HepG2 (cell line): ENCODE measurements around the gene ASGR1. TPM values are rescaled to one million over a fixed set of nuclear protein-coding genes. Genes with fewer than 3 reads are reported as not detected.

Experiments
- ATAC-seq: fragments of 200-7000 bp; cut with Tn5 transposase; 3 replicates; pipeline ENCODE4 v1.9.1; 2020; ENCODE audit warnings: mild to moderate bottlenecking, moderate library complexity
- BruUV-seq: library from RNA; stranded (reverse); fragments of 400-500 nt; replicated peaks from 2 replicates; lab custom pipeline; 2021; lab: Mats Ljungman, UMichigan
- CTCF ChIA-PET: fragments of 300-600 bp; formaldehyde crosslinking; extraction: SDS; loops from one replicate; lab custom pipeline; 2021; ENCODE audit warnings: low total read pairs, inconsistent platforms, low intra/inter-chr PET ratio; lab: Yijun Ruan, JAX
- POLR2A ChIA-PET: fragments of 350-600 bp; sonication (Branson Sonifier 250); formaldehyde crosslinking; loops from one replicate; lab custom pipeline; 2020; ENCODE audit warnings: antibody characterized with exemption, inconsistent platforms; lab: Yijun Ruan, JAX
- DNase-seq: peaks from one replicate; pipeline ENCODE4 v3.0.0-alpha.2; 2015; ENCODE audit warnings: low spot score
- FAIRE-seq: peaks from 3 replicates; lab custom pipeline; 2011; peaks lifted over from hg19 to GRCh38; lab: Jason Lieb, UNC
- H2AFZ ChIP-seq: one replicate; pipeline ENCODE4 v1.6.1; 2011; ENCODE audit warnings: low read length, inconsistent platforms
- H3K27ac ChIP-seq: fragments of 300-600 bp; 3 replicates; pipeline ENCODE4 v1.8.0; 2011; ENCODE audit warnings: mixed run types, mild to moderate bottlenecking, mixed read lengths, low read length, inconsistent platforms; ENCODE audit not compliant: insufficient read depth; ENCODE audit errors: extremely low read length
- H3K27me3 ChIP-seq, 2 experiments: fragments of 200-600 bp in 1 of 2; 2 replicates in 1 of 2; 3 replicates in 1 of 2; pipeline versions ENCODE4 v1.6.0 to v1.8.0; 2011; ENCODE audit warnings: low read length in 2 of 2, mild to moderate bottlenecking in 2 of 2, moderate library complexity in 2 of 2, inconsistent platforms in 1 of 2; ENCODE audit not compliant: insufficient read depth in 2 of 2, control insufficient read depth in 1 of 2
- H3K36me3 ChIP-seq, 2 experiments: fragments of 200-600 bp in 1 of 2; replicated peaks in 1 of 2; 2 replicates in 1 of 2; 3 replicates in 1 of 2; pipeline versions ENCODE4 v1.5.1 to v1.8.0; 2011; ENCODE audit warnings: low read length in 2 of 2, inconsistent platforms in 1 of 2; ENCODE audit not compliant: insufficient read depth in 2 of 2, control insufficient read depth in 1 of 2
- H3K4me1 ChIP-seq: 2 replicates; pipeline ENCODE4 v1.5.1; 2012; ENCODE audit warnings: low read length, inconsistent platforms; ENCODE audit not compliant: insufficient read depth
- H3K4me2 ChIP-seq: 2 replicates; pipeline ENCODE4 v1.6.0; 2011; ENCODE audit warnings: low read depth, low read length, inconsistent platforms
- H3K4me3 ChIP-seq, 3 experiments: fragments of 200-600 bp in 1 of 3; sonication (generic), shearing (Covaris generic) in 1 of 3; replicated peaks in 1 of 3; 2 replicates each; pipeline ENCODE4 v1.5.1; 2011 to 2016; ENCODE audit warnings: low read length in 3 of 3, inconsistent platforms in 2 of 3, low read depth in 2 of 3, mild to moderate bottlenecking in 2 of 3, control low read depth in 1 of 3, mixed read lengths in 1 of 3; ENCODE audit not compliant: insufficient read depth in 1 of 3
- H3K79me2 ChIP-seq: one replicate; pipeline ENCODE4 v1.6.1; 2011; ENCODE audit warnings: low read length, inconsistent platforms; ENCODE audit not compliant: insufficient read depth
- H3K9ac ChIP-seq: 2 replicates; pipeline ENCODE4 v1.6.0; 2011; ENCODE audit warnings: mild to moderate bottlenecking, low read depth, low read length, inconsistent platforms; ENCODE audit not compliant: insufficient read depth
- H3K9me3 ChIP-seq: 2 replicates; pipeline ENCODE4 v1.5.1; 2012; ENCODE audit warnings: mild to moderate bottlenecking, low read length
- H4K20me1 ChIP-seq: 2 replicates; pipeline ENCODE4 v1.6.0; 2011; ENCODE audit warnings: inconsistent platforms, mild to moderate bottlenecking, low read length, moderate library complexity; ENCODE audit not compliant: insufficient read depth
- AKAP8 ChIP-seq: sonication (generic); formaldehyde crosslinking; IDR thresholded peaks from 2 replicates; pipeline ENCODE4 v1.5.1; 2020; ENCODE audit warnings: mild to moderate bottlenecking, missing genetic modification reagents
- CBFB ChIP-seq: sonication (generic); formaldehyde crosslinking; IDR thresholded peaks from 2 replicates; pipeline ENCODE4 v1.4.0; 2020; ENCODE audit warnings: missing genetic modification reagents
- JUND ChIP-seq: sonication (generic); formaldehyde crosslinking; IDR thresholded peaks from 2 replicates; pipeline ENCODE4 v1.8.0; 2022; ENCODE audit warnings: mild to moderate bottlenecking, missing genetic modification reagents
- KLF12 ChIP-seq: sonication (generic); formaldehyde crosslinking; IDR thresholded peaks from 2 replicates; pipeline ENCODE4 v1.4.0; 2020; ENCODE audit warnings: missing genetic modification reagents, borderline replicate concordance
- SETDB1 ChIP-seq: sonication (generic); formaldehyde crosslinking; IDR thresholded peaks from 2 replicates; pipeline ENCODE4 v1.5.1; 2020; ENCODE audit warnings: missing genetic modification reagents, mild to moderate bottlenecking, borderline replicate concordance
- TBP ChIP-seq: sonication (generic); formaldehyde crosslinking; IDR thresholded peaks from 2 replicates; pipeline ENCODE4 v1.5.0; 2020; ENCODE audit warnings: missing genetic modification reagents
- ZNF33A ChIP-seq: sonication (generic); formaldehyde crosslinking; IDR thresholded peaks from 2 replicates; pipeline ENCODE4 v1.5.1; 2020; ENCODE audit warnings: missing genetic modification reagents, mild to moderate bottlenecking, moderate library complexity, borderline replicate concordance
- ZNF616 ChIP-seq: sonication (generic); formaldehyde crosslinking; IDR thresholded peaks from 2 replicates; pipeline ENCODE4 v1.5.0; 2020; ENCODE audit warnings: low read depth, mild to moderate bottlenecking, missing genetic modification reagents
- ZNF790 ChIP-seq: sonication (generic); formaldehyde crosslinking; IDR thresholded peaks from 2 replicates; pipeline ENCODE4 v1.8.0; 2022; ENCODE audit warnings: missing genetic modification reagents, mild to moderate bottlenecking, borderline replicate concordance
- ZNF839 ChIP-seq: sonication (generic); formaldehyde crosslinking; IDR thresholded peaks from 2 replicates; pipeline ENCODE4 v1.4.0; 2020; ENCODE audit warnings: missing genetic modification reagents, mild to moderate bottlenecking, borderline replicate concordance
- WGBS: methylation state at CpG from one replicate; pipeline ENCODE4 v1.1.6; 2017; ENCODE audit warnings: low lambda C conversion rate; 5-methylcytosine and 5-hydroxymethylcytosine counted together
- in situ Hi-C: cut with HindIII; loops from 2 replicates; pipeline ENCODE4 v1.10.0; 2017; ENCODE audit warnings: low pct_unique_long_range_greater_than_20kb; ENCODE audit not compliant: extremely low pct_ligation_motif_present
- intact Hi-C: fragments of 100-400 bp; cut with micrococcal nuclease; formaldehyde crosslinking; loops from one replicate; pipeline ENCODE4 v1.10.0; 2022; ENCODE audit not compliant: unreplicated experiment
- polyA plus RNA-seq, 8 experiments: library from polyadenylated mRNA; depleted of rRNA in 3 of 8; stranded (reverse) in 7 of 8; unstranded in 1 of 8; fragments of >200 nt; fragmentation: Illumina TruSeq in 4 of 8; extraction: Trizol in 4 of 8; gene quantifications; 2 replicates each; pipeline versions ENCODE4 v1.2.1 to v1.2.3, GENCODE V29; 2011 to 2016; ENCODE audit warnings: low read depth in 4 of 8, missing spikeins in 1 of 8, mixed read lengths in 1 of 8; ENCODE audit not compliant: insufficient read depth in 1 of 8
- total RNA-seq, 5 experiments: library from RNA; depleted of rRNA; stranded (reverse); fragments of >200 nt; fragmentation: Illumina TruSeq; extraction: Trizol; gene quantifications; 2 replicates each; pipeline ENCODE4 v1.2.3, GENCODE V29; 2016; ENCODE audit warnings: low read depth in 1 of 5
- TF ChIP-seq, protein P1 (sequence below): sonication (generic); formaldehyde crosslinking; IDR thresholded peaks from 2 replicates; pipeline ENCODE4 v1.8.0; 2022; ENCODE audit warnings: mild to moderate bottlenecking, missing genetic modification reagents, borderline replicate concordance
- TF ChIP-seq, protein P2 (sequence below): sonication (generic); formaldehyde crosslinking; conservative IDR thresholded peaks from 2 replicates; pipeline ENCODE4 v1.4.0; 2020; ENCODE audit warnings: mild to moderate bottlenecking, missing genetic modification reagents, moderate library complexity
- TF ChIP-seq, protein P3 (sequence below): sonication (generic); formaldehyde crosslinking; IDR thresholded peaks from 2 replicates; pipeline ENCODE4 v1.4.0; 2020; ENCODE audit warnings: low read depth, mild to moderate bottlenecking, missing genetic modification reagents
- TF ChIP-seq, protein P4 (sequence below): sonication (generic); formaldehyde crosslinking; IDR thresholded peaks from 2 replicates; pipeline ENCODE4 v1.5.0; 2020; ENCODE audit warnings: mild to moderate bottlenecking, missing genetic modification reagents
- TF ChIP-seq, protein P5 (sequence below): IDR thresholded peaks from 2 replicates; pipeline ENCODE4 v1.6.1; 2016; ENCODE audit warnings: missing biosample characterization, missing genetic modification reagents, low read depth

The ASGR1 gene
- total and polyA plus RNA-seq, 2 of the 13 experiments (the other 11 are each of a cell fraction or from before 2014, with no cell fraction given) = 353 to 796 TPM

DNA sequence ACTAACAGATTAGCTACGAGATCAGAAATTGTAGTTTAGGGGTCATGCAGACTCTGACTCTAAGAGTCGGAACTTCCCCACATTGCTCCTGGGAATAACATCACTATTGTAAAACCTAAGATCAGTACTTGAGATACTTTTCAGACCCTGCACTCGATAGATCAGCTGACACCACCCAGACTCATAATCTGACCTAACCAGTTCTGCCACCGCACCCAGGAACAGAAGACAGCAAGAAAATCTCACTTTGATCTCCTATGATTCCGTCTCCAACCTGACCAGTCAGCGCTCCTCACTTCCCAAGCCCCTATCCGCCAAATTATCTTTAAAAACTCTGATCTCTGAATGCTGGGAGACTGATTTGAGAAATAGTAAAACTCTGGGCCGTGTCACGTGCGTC, 37.3 kb downstream of the ASGR1 start:
- Histone ChIP-seq H3K4me1 (peaks cover 40% of the 10 kb centered on the region), H3K4me3 (no peak overlapping the region), H3K27ac (no peak overlapping the region), H3K9me3 (no peaks in the 10 kb centered on the region), H2AFZ (no peak overlapping the region), H3K27me3 (no peaks in the 10 kb centered on the region; a peak in 1 of 5 replicates), H3K79me2 (no peaks in the 10 kb centered on the region), H3K36me3 (no peaks in the 10 kb centered on the region), H3K9ac (no peak overlapping the region), H4K20me1 (no peaks in the 10 kb centered on the region), H3K4me2 (no peak overlapping the region)
- TF ChIP-seq, protein P1, sequence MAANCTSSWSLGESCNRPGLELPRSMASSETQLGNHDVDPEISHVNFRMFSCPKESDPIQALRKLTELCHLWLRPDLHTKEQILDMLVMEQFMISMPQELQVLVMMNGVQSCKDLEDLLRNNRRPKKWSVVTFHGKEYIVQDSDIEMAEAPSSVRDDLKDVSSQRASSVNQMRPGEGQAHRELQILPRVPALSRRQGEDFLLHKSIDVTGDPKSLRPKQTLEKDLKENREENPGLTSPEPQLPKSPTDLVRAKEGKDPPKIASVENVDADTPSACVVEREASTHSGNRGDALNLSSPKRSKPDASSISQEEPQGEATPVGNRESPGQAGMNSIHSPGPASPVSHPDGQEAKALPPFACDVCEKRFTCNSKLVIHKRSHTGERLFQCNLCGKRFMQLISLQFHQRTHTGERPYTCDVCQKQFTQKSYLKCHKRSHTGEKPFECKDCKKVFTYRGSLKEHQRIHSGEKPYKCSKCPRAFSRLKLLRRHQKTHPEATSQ (CRISPR knock-in tag) = no peak
- TF ChIP-seq JUND (CRISPR knock-in tag) (no peak), TBP (no peak), ZNF33A (no peak), SETDB1 (CRISPR knock-in tag) (no peak), ZNF839 (no peak), KLF12 (CRISPR knock-in tag) (no peak), ZNF616 (CRISPR knock-in tag) (no peak), CBFB (CRISPR knock-in tag) (no peak), ZNF790 (CRISPR knock-in tag) (no peak), AKAP8 (CRISPR knock-in tag) (no peak)
- TF ChIP-seq, protein P2, sequence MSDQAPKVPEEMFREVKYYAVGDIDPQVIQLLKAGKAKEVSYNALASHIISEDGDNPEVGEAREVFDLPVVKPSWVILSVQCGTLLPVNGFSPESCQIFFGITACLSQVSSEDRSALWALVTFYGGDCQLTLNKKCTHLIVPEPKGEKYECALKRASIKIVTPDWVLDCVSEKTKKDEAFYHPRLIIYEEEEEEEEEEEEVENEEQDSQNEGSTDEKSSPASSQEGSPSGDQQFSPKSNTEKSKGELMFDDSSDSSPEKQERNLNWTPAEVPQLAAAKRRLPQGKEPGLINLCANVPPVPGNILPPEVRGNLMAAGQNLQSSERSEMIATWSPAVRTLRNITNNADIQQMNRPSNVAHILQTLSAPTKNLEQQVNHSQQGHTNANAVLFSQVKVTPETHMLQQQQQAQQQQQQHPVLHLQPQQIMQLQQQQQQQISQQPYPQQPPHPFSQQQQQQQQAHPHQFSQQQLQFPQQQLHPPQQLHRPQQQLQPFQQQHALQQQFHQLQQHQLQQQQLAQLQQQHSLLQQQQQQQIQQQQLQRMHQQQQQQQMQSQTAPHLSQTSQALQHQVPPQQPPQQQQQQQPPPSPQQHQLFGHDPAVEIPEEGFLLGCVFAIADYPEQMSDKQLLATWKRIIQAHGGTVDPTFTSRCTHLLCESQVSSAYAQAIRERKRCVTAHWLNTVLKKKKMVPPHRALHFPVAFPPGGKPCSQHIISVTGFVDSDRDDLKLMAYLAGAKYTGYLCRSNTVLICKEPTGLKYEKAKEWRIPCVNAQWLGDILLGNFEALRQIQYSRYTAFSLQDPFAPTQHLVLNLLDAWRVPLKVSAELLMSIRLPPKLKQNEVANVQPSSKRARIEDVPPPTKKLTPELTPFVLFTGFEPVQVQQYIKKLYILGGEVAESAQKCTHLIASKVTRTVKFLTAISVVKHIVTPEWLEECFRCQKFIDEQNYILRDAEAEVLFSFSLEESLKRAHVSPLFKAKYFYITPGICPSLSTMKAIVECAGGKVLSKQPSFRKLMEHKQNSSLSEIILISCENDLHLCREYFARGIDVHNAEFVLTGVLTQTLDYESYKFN (CRISPR knock-in tag) = no peak
- TF ChIP-seq, protein P3, sequence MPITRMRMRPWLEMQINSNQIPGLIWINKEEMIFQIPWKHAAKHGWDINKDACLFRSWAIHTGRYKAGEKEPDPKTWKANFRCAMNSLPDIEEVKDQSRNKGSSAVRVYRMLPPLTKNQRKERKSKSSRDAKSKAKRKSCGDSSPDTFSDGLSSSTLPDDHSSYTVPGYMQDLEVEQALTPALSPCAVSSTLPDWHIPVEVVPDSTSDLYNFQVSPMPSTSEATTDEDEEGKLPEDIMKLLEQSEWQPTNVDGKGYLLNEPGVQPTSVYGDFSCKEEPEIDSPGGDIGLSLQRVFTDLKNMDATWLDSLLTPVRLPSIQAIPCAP (CRISPR knock-in tag) = no peak
- TF ChIP-seq, protein P4, sequence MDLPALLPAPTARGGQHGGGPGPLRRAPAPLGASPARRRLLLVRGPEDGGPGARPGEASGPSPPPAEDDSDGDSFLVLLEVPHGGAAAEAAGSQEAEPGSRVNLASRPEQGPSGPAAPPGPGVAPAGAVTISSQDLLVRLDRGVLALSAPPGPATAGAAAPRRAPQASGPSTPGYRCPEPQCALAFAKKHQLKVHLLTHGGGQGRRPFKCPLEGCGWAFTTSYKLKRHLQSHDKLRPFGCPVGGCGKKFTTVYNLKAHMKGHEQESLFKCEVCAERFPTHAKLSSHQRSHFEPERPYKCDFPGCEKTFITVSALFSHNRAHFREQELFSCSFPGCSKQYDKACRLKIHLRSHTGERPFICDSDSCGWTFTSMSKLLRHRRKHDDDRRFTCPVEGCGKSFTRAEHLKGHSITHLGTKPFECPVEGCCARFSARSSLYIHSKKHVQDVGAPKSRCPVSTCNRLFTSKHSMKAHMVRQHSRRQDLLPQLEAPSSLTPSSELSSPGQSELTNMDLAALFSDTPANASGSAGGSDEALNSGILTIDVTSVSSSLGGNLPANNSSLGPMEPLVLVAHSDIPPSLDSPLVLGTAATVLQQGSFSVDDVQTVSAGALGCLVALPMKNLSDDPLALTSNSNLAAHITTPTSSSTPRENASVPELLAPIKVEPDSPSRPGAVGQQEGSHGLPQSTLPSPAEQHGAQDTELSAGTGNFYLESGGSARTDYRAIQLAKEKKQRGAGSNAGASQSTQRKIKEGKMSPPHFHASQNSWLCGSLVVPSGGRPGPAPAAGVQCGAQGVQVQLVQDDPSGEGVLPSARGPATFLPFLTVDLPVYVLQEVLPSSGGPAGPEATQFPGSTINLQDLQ (CRISPR knock-in tag) = no peak
- TF ChIP-seq, protein P5, sequence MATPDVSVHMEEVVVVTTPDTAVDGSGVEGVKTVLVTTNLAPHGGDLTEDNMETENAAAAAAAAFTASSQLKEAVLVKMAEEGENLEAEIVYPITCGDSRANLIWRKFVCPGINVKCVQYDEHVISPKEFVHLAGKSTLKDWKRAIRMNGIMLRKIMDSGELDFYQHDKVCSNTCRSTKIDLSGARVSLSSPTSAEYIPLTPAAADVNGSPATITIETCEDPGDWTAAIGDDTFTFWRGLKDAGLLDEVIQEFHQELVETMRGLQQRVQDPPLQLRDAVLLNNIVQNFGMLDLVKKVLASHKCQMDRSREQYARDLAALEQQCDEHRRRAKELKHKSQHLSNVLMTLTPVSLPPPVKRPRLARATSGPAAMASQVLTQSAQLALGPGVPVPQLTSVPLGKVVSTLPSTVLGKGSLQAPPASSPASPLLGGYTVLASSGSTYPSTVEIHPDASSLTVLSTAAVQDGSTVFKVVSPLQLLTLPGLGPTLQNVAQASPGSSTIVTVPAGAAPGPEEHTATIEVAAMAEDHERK = no peak
- ChIA-PET POLR2A (interaction anchor here (1.4 to 1.5 kb wide), 2 partner anchors 28 to 95 kb away, joined by 4 to 5 read pairs; partner anchors contain the start of gene ASGR2), CTCF (no interaction called here)
- FAIRE-seq (no peak), ATAC-seq (no peak), DNase-seq (no peak)
- in situ Hi-C loops = no loop called here
- intact Hi-C loops = no loop called here
- BruUV-seq = no TSS peak
- 75% methylated on average over 10 of the region's 10 CpGs for WGBS
